Central memory CD8-positive, alpha-beta T cell (primary cell): ENCODE results near the gene TBC1D7.
A peak's percentile ranks its signal among the peaks of the same experiment; 100 is the strongest.

Experiments
- ATAC-seq: fragments of 150-1000 bp; cut with Tn5 transposase; replicated peaks from 2 replicates; pipeline ENCODE4 v1.10.0; 2022; ENCODE audit warnings: mild to moderate bottlenecking, moderate FRiP score, moderate number of reproducible peaks; ENCODE audit not compliant: poor library complexity, severe bottlenecking; ENCODE audit errors: extremely low read depth
- DNase-seq, 2 donors: peaks; one replicate each; pipeline ENCODE4 v3.0.0; 2021; ENCODE audit warnings: low spot score in 2 of 2
- H3K27ac Mint-ChIP-seq: one replicate; pipeline ENCODE4 v1.8.0; 2022; ENCODE audit warnings: low read depth, mild to moderate bottlenecking, moderate library complexity, mixed read lengths
- H3K27me3 Mint-ChIP-seq: one replicate; pipeline ENCODE4 v1.8.0; 2022; ENCODE audit warnings: mixed read lengths
- H3K36me3 Mint-ChIP-seq: one replicate; pipeline ENCODE4 v1.8.0; 2022; ENCODE audit warnings: mild to moderate bottlenecking, moderate library complexity, mixed read lengths; ENCODE audit not compliant: insufficient read depth
- H3K4me1 Mint-ChIP-seq: one replicate; pipeline ENCODE4 v1.8.0; 2022; ENCODE audit warnings: mixed read lengths
- H3K4me3 Mint-ChIP-seq: one replicate; pipeline ENCODE4 v1.8.0; 2022; ENCODE audit warnings: mild to moderate bottlenecking, moderate library complexity, mixed read lengths
- H3K9me3 Mint-ChIP-seq: one replicate; pipeline ENCODE4 v1.8.0; 2022; ENCODE audit warnings: mixed read lengths

The TBC1D7 gene

DNA sequence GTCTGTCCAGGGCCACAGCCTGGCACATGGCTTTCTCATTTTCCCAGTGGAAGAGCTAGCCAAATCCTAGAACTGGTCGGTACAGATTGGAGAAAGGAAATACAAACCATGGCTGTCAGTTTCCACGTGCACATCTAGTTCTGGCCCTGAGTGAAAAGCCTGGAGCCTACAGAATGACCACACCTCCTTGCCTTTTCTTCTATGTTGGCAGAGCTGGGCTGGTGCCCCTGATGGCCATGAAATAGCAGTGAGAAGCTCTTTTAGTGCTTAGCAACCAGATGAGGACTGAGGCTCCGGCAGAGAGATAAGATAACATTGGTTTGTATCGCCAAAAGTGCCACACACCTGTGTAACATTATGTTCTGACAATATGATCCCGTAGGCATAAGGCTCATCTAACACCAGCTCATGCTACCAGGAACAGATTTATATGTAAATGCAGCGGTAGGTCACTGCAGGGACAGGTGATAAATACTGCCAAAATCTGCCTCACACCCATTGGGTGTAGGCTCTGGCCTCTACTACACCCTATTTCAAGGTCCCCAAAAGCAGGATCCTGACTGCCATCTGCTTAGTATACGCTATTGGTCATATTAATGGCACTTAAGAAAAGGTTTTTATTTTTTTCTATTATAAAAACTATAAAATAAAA lies 39.9 kb upstream of the TBC1D7 start:
- H3K9me3 Mint-ChIP-seq, result no peaks in the 10 kb centered on the region
- peaks cover 2% of the 10 kb centered on the region for H3K36me3 Mint-ChIP-seq
- no peak overlapping the region for H3K4me3 Mint-ChIP-seq
- H3K27ac Mint-ChIP-seq, result no peak overlapping the region
- DNase-seq (no peak), ATAC-seq (no peak)
- peaks cover 6% of the 10 kb centered on the region for H3K4me1 Mint-ChIP-seq
- no peaks in the 10 kb centered on the region for H3K27me3 Mint-ChIP-seq

DNA sequence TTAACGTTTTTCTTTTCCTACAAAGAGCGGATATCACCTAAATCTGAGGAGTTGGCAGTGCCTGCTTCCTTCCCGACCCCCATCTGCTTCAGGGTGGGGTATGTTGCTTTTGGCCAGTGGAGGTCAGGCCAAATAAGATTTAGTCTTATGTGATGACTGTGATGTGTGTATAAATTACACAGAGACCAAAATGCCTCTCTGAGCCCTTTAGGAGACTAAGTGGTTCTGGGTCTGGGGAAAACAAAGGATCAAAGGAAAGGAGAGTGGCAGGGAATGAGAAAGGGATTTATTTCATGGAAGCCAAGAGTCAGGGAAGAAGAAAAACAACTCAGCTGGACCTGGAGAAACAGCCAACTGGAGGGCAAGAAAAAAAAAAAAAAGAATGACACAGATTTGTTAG lies 39.1 kb upstream of the TBC1D7 start:
- H3K27me3 Mint-ChIP-seq, result no peaks in the 10 kb centered on the region
- H3K4me3 Mint-ChIP-seq, result no peak overlapping the region
- ATAC-seq (no peak), DNase-seq (no peak)
- no peak overlapping the region for H3K27ac Mint-ChIP-seq
- no peaks in the 10 kb centered on the region for H3K9me3 Mint-ChIP-seq
- H3K36me3 Mint-ChIP-seq, result peaks cover 2% of the 10 kb centered on the region
- H3K4me1 Mint-ChIP-seq, result no peaks in the 10 kb centered on the region

DNA sequence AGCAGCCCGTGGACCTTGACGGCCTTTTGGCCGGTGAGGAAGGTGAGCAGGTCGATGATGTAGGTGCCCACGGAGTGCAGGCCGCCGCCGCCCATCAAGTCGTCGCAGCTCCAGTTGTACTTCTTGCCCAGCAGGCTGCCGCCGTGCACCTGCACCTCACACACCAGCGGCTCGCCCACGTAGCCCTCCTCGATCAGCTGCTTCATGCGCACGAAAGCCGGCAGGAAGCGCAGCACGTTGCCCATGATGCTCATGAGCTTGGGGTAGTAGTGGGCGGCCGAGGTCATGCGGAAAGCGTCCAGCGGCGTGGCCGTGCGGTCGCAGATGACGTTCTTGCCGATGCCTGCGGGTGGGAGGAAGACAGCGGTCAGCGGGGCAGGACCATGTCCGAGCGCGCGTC lies 37.0 kb upstream of the TBC1D7 start:
- H3K4me3 Mint-ChIP-seq, result no peak overlapping the region
- no peaks in the 10 kb centered on the region for H3K4me1 Mint-ChIP-seq
- H3K27ac Mint-ChIP-seq, result peak overlapping the region; percentile 62
- no peak for ATAC-seq
- no peaks in the 10 kb centered on the region for H3K27me3 Mint-ChIP-seq
- H3K9me3 Mint-ChIP-seq, result no peaks in the 10 kb centered on the region
- DNase-seq, result no peak
- peaks cover 6% of the 10 kb centered on the region for H3K36me3 Mint-ChIP-seq

DNA sequence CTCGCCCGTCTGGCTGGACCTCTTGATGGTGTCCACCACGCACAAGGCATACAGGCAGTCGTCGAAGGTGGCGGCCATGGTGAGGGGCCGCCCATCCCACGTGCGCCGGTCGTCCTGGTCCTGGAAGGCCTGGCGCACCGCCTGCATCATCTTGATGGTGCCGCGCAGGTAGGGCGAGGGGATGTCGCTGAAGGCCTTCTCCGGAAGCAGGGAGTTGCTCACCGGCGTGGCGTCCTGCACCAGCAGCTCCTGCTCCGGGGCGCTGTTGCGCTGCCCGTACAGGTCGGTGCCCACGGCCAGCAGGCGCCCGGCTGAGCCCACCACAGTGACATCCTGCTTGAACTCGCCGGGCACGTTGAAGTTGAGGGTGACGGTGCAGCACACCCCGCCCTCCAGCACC lies 36.5 kb upstream of the TBC1D7 start:
- no peaks in the 10 kb centered on the region for H3K27me3 Mint-ChIP-seq
- no peaks in the 10 kb centered on the region for H3K4me1 Mint-ChIP-seq
- no peak for ATAC-seq
- DNase-seq, result no peak
- H3K9me3 Mint-ChIP-seq, result no peaks in the 10 kb centered on the region
- peaks cover 6% of the 10 kb centered on the region for H3K36me3 Mint-ChIP-seq
- no peak overlapping the region for H3K27ac Mint-ChIP-seq
- no peak overlapping the region for H3K4me3 Mint-ChIP-seq

DNA sequence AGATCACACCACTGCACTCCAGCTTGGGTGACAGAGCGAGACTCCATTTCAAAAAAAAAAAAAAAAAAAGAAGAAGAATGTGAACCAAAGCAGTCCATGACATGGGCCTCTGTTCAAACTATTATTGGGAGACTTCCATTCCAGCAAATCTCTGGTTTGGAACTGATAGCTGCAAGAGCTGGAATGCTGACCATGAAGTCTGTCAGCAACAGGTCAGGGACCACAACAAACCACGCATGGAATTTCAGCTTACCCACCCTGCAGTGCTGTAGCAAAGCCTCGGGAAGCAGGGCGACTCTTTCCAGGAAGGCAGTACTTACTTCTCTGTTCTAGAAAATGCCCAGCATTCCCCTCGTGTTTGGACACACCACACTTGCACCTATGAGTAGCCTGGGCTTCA lies 34.1 kb upstream of the TBC1D7 start:
- ATAC-seq, result no peak
- Mint-ChIP-seq H3K9me3 (no peaks in the 10 kb centered on the region), H3K4me3 (no peak overlapping the region), H3K27me3 (no peaks in the 10 kb centered on the region), H3K36me3 (peaks cover 6% of the 10 kb centered on the region), H3K4me1 (peaks cover 4% of the 10 kb centered on the region), H3K27ac (no peak overlapping the region)
- DNase-seq, result no peak

DNA sequence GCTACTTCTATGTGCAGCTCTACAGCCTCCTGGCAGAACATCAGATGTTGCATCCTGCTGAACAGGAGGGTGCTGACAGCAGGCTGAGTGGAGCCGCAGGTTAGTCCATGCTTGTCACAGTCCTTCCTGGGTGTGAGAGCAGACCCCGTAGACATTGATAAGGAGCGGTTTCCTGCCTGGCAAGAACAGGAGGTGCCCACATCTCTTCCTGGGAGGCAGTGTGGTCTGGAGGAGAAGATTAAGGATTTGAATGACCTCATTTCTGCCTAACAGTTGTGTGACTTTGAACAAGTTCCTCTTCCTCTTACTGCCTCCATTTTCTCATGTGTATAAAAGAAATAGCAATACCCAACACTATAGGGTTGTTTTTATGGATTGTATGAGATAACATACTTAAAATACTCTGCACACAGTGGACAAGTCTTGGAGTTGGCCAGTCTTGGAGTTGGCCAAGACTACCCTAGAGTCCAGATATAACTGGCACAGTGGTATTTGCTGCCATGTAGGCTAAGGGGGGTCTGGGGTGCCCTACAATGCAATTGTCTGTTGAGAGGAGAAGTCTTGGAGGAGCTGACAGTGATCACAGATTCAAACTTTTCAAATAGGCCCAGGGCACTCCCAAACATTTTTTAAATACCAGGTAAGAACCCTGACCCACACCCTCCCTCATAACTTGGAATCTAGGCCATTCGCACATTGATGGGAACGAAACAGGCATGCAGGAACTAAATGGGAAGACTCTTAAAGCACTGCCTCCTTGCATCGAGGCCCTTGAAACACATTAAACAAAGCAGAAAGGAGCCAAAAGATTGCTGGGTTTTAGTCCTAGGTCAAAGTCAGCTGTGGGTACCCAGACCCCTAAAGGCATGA lies 32.6 kb upstream of the TBC1D7 start:
- no peak for ATAC-seq
- H3K27ac Mint-ChIP-seq, result no peak overlapping the region
- H3K27me3 Mint-ChIP-seq, result no peaks in the 10 kb centered on the region
- H3K9me3 Mint-ChIP-seq, result no peaks in the 10 kb centered on the region
- H3K4me3 Mint-ChIP-seq, result no peak overlapping the region
- H3K4me1 Mint-ChIP-seq, result peaks cover 15% of the 10 kb centered on the region
- peaks cover 6% of the 10 kb centered on the region for H3K36me3 Mint-ChIP-seq
- DNase-seq, result no peak

DNA sequence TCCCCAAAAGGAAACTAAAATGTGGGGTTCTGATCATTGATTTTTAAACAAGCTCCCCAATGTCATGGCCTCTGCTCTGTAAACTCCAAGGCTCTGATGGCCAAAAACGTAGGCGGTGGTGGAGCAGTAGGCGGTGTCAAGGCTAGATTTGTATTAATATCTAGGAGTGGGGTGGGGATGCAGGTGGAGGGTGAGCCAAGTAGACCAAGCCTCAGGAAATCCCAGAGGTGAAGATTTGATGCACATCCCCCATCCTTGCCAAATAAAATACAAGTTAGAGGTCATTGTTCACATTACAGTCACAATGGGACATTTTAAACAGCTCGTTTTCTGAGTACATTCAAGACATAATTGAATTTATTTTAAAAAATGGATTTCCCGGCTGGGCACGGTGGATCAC lies 30.9 kb upstream of the TBC1D7 start:
- H3K27me3 Mint-ChIP-seq, result no peaks in the 10 kb centered on the region
- DNase-seq, result no peak
- H3K36me3 Mint-ChIP-seq, result peaks cover 8% of the 10 kb centered on the region
- no peak overlapping the region for H3K27ac Mint-ChIP-seq
- peaks cover 31% of the 10 kb centered on the region for H3K4me1 Mint-ChIP-seq
- no peak for ATAC-seq
- H3K4me3 Mint-ChIP-seq, result no peak overlapping the region
- no peaks in the 10 kb centered on the region for H3K9me3 Mint-ChIP-seq

DNA sequence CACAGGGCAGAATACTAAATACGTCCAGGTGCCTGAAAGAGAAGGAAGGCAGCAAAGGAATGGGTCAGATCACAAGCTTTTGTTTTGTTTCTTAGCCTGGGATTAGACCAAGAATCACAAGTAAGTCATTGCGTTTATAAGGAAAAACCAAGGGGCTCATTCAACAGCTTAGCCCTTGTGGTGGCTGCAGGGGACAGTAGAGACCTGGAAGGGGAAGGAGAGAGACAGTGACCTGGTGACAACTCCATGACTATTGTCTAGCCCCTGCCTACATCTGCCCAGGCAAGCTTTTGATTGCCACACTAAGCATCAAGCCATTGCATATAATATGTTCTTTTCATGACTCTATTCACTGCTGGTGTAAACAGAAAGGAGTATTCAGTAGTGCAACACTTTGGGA lies 30.2 kb upstream of the TBC1D7 start:
- no peak for DNase-seq
- H3K9me3 Mint-ChIP-seq, result no peaks in the 10 kb centered on the region
- peak overlapping the region; percentile 67 for H3K27ac Mint-ChIP-seq
- no peaks in the 10 kb centered on the region for H3K27me3 Mint-ChIP-seq
- peaks cover 8% of the 10 kb centered on the region for H3K36me3 Mint-ChIP-seq
- H3K4me1 Mint-ChIP-seq, result peaks cover 36% of the 10 kb centered on the region
- no peak overlapping the region for H3K4me3 Mint-ChIP-seq
- no peak for ATAC-seq

DNA sequence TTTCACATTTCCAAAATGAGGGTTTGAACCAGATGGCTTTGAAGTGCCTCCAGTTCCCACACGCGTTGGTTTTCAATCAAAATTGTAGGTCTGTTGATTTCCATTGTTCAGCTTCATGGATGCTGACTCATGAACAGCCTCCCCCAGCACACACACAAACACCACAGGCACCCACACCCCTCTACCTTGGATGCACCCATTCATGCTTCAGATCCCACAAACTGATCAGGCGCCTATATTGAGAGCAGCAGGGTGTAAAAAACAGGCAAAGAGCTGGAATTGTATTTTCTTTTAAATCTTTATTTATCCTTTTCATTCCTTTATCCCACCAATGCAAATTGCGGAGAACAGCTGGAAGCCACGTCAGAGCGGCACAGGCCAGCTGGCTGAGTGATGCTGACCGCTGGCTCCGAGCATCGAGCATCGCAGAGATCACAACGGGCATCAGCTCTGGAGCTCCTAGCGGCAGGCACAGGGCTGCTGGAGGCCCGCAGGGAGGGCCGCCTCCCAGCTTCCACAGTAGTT lies 29.3 kb upstream of the TBC1D7 start:
- DNase-seq (no peak), ATAC-seq (no peak)
- Mint-ChIP-seq H3K27me3 (no peaks in the 10 kb centered on the region), H3K4me3 (no peak overlapping the region), H3K4me1 (peaks cover 39% of the 10 kb centered on the region), H3K36me3 (peaks cover 8% of the 10 kb centered on the region), H3K9me3 (no peaks in the 10 kb centered on the region), H3K27ac (peak overlapping the region; percentile 67)

DNA sequence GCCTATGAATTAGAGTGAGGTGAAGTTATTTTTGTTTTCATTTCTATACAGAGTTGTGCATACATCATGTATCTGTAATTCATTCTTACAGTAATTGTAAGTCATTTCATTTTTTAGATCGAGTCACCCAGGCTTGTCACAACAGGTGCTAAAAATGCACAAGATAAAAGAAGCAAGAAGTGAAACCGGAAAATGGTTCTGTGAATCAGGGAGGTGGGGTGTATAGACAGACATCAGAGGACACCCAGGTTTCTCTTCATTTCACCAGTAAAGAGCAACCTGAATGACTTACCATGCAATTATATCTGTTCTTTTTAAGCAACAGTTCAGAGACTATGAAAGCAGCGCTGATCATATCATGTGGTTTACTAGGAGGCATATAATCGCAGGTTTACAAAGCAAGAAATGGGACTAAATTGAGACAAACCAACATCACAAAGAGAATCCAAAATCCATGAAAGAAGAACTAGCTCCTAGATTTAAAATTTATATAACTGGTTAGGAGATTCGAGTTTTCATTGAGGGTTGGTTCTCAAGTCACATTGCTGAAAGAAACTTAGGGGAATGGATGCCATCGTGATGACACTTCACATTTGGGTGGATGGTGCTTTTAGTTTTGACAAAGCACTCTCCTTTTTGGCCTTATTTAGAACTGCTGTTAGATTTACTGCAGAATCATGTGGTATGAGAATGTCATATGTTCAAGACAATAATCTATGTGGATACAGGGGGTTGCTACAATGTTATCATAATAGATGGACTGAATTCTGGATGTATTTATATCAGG lies 27.9 kb upstream of the TBC1D7 start:
- DNase-seq, result peak in 1 of 2 donors; percentile 13
- H3K4me3 Mint-ChIP-seq, result peak overlapping the region; percentile 83
- H3K27ac Mint-ChIP-seq, result peak overlapping the region; percentile 96

DNA sequence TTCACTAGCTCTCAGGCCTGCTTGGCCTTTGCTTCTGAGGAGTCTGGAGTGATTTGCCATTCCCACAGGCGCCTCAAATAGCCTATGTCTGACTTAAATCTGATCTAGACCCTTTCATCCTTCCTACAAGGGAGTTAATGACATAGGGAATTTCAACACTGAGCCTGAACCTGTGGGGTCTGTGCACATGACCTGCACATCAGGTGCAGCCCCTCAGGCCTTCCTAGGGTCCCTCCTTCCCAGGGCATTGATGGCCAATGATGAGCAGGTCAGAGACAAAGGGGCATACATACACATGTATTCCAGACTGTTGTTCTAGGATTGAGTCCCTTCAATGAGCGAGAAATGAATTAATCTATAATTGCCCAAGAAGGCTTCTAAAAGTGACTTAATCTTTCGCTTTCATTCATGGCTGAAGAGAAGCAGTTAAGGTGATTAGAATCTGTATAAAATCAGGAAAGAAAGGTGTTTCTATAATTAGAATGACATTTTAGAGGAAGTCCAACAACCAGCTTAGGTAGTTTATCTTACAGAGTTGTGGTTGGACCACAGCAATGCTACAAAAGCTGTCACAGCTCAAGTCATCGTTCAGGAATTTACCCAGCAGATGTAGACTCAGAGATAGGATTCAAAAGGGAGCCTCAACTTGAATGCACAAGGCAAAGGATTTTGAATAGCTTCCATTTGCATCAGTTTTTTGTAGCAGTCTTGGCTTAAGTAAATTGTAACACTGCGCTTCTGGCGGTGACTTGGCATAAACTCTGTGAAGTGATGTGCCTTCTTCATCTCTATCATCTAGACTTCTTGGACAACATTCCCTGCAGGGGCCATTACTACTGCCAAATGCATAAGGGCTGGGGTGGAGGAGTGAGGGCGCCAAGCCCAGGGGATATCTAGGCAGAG lies 27.0 kb upstream of the TBC1D7 start:
- ATAC-seq (peak; percentile 77), DNase-seq (no peak)
- Mint-ChIP-seq H3K36me3 (peaks cover 4% of the 10 kb centered on the region), H3K9me3 (no peaks in the 10 kb centered on the region), H3K4me3 (peak overlapping the region; percentile 83), H3K27ac (peak overlapping the region; percentile 96), H3K27me3 (no peaks in the 10 kb centered on the region), H3K4me1 (peaks cover 39% of the 10 kb centered on the region)

More for the DNA sequence above, 27.9 kb upstream of the TBC1D7 start:
- ATAC-seq, result peak; percentile 93
- Mint-ChIP-seq H3K27me3 (no peaks in the 10 kb centered on the region), H3K9me3 (no peaks in the 10 kb centered on the region), H3K36me3 (peaks cover 4% of the 10 kb centered on the region), H3K4me1 (peaks cover 39% of the 10 kb centered on the region)
